ENCODE measurements around the gene AMER1.

Gene AMER1

DNA sequence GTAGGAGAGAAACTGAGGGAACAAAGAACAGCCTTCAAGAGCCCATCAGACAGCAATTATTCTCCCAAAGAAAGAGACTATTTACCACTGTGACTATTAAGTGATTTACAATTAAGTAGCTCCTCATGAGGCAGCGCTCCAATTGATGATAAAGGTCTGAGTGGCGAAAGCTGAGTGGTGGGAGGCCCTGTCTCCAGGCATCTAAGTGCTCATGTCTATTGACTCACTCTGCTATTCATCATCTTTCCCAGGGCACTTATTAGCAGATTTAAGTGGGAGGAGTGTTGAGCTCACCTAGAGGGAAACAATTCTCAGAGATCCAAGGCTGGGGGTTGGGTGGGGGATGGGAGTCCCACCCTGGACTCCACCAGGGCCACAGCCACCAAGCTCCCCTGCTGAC is 23.3 kb downstream of the AMER1 start:
- DNase-seq, result no peak

DNA sequence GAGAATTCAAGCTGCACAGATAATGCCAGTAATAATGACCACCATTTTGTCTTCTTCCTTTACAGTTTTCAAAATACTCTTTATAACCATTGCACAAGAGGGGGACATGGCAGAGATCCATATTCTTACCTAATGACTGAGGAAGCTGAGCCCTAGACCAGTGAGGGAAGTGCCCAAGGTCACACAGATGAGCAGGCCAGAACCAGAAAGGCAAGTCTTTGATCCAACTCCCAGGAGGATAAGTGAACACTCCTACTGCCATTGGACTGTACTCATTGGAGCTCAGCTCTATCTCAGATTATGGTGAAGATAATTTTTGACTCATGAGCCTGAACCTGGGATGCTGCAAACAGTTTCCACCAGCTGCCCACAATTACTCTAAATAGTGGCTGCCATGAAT is 28.6 kb downstream of the AMER1 start:
- DNase-seq, result no peak

DNA sequence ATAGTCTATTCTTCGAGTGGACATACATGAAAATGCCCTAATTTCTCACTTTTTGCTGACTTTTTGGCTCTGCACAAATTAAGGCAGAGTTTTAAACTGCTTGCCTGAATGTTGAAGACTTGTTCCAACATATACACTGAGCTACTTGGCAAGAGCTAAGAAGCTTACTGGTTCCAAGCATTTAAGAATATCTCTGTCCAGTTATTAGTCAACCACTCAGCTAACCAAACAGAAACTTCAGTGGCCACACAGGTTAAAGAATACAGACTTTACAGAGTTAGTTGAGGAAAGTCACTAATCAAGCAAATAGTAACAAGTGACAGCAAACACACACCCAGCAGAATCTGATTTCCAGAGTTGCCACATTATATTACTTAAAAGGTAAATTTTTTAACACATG is 35.5 kb downstream of the AMER1 start:
- DNase-seq, result no peak

- no peak for DNase-seq
Measured at GRCh38 chrX:64152857-64153256, 52.7 kb downstream of the AMER1 start.

- no peak for DNase-seq
Measured at GRCh38 chrX:64151911-64152310, 53.6 kb downstream of the AMER1 start.

- no peak for DNase-seq
Measured at GRCh38 chrX:64150775-64151174, 54.7 kb downstream of the AMER1 start.

Data from AML-193 (cell line).